CD4-positive, alpha-beta T cell treated with Interferon alpha-2 for 1 hour (primary cell): Measurements from ENCODE around the gene EIF5.

Experiments
- DNase-seq, 2 donors: peaks; one replicate each; pipeline ENCODE4 v3.0.0-alpha.2; 2020 to 2022

Gene EIF5

GRCh38 chr14:103311171-103311997 is 22.7 kb upstream of the EIF5 start:
- DNase-seq = no peak

- DNase-seq = no peak
These were observed 21.9 kb upstream of the EIF5 start for GRCh38 chr14:103312006-103312635.

GRCh38 chr14:103313704-103314103 is 20.3 kb upstream of the EIF5 start:
- no peak for DNase-seq

- no peak for DNase-seq
These were observed 19.4 kb upstream of the EIF5 start for GRCh38 chr14:103314496-103315277.

GRCh38 chr14:103315351-103315911 is 18.6 kb upstream of the EIF5 start:
- no peak for DNase-seq

- DNase-seq = no peak
These were observed 18.1 kb upstream of the EIF5 start for GRCh38 chr14:103315941-103316340.

GRCh38 chr14:103316721-103317121 is 17.3 kb upstream of the EIF5 start:
- no peak for DNase-seq

- no peak for DNase-seq
These were observed 16.8 kb upstream of the EIF5 start for GRCh38 chr14:103317251-103317650.

- DNase-seq = no peak
These were observed 16.0 kb upstream of the EIF5 start for GRCh38 chr14:103317976-103318580.

GRCh38 chr14:103318750-103319419 is 15.2 kb upstream of the EIF5 start:
- DNase-seq = no peak

- DNase-seq = no peak
These were observed 14.6 kb upstream of the EIF5 start for GRCh38 chr14:103319422-103319821.

- DNase-seq = no peak
These were observed 8.0 kb upstream of the EIF5 start for GRCh38 chr14:103326078-103326477.

- no peak for DNase-seq
These were observed 5.1 kb upstream of the EIF5 start for GRCh38 chr14:103328941-103329340.

GRCh38 chr14:103329401-103330347 is 4.4 kb upstream of the EIF5 start:
- DNase-seq = peak; percentile 10 to 34

GRCh38 chr14:103330536-103330935 is 3.5 kb upstream of the EIF5 start:
- DNase-seq = no peak

GRCh38 chr14:103332143-103332919 is 1.7 kb upstream of the EIF5 start:
- no peak for DNase-seq

- DNase-seq = peak; percentile 58 to 70
These were observed 896 bp downstream of the EIF5 start for GRCh38 chr14:103334644-103335622.

- DNase-seq = no peak
These were observed 2.2 kb downstream of the EIF5 start for GRCh38 chr14:103336191-103336590.

- DNase-seq = no peak
These were observed 3.8 kb downstream of the EIF5 start for GRCh38 chr14:103337794-103338193.
